HCT116 (cell line): ENCODE results near the gene HAPLN3.

Experiments
- CBX3 ChIP-seq: IDR thresholded peaks from 2 replicates; pipeline ENCODE4 v1.6.1; 2012; ENCODE audit warnings: low read depth
- CTCF ChIP-seq, 3 experiments: fragments of 200-600 bp in 1 of 3; sonication (generic) in 1 of 3; IDR thresholded peaks in 2 of 3; conservative IDR thresholded peaks in 1 of 3; 2 replicates each; pipeline ENCODE4 v1.5.1; 2012 to 2017; ENCODE audit warnings: low read depth in 2 of 3, low read length in 2 of 3, antibody characterized with exemption in 1 of 3, borderline replicate concordance in 1 of 3, control low read depth in 1 of 3, mild to moderate bottlenecking in 1 of 3, mixed read lengths in 1 of 3, mixed run types in 1 of 3, moderate library complexity in 1 of 3; ENCODE audit not compliant: insufficient read depth in 1 of 3
- EZH2 ChIP-seq: fragments of 200-600 bp; sonication (generic); IDR thresholded peaks from 2 replicates; pipeline ENCODE4 v1.6.1; 2017; ENCODE audit warnings: antibody characterized with exemption, mixed run types
- EZH2phosphoT487 ChIP-seq: fragments of 200-600 bp; IDR thresholded peaks from 2 replicates; pipeline ENCODE4 v1.6.1; 2018; ENCODE audit warnings: antibody characterized with exemption, borderline replicate concordance
- MAX ChIP-seq: IDR thresholded peaks from 2 replicates; pipeline ENCODE4 v1.6.1; 2012
- POLR2A ChIP-seq: IDR thresholded peaks from 2 replicates; pipeline ENCODE4 v1.7.0; 2011; ENCODE audit warnings: borderline replicate concordance; ENCODE audit not compliant: insufficient read depth, insufficient read length; ENCODE audit errors: extremely low read depth
- POLR2AphosphoS5 ChIP-seq: IDR thresholded peaks from 2 replicates; pipeline ENCODE4 v1.6.1; 2011; ENCODE audit warnings: mild to moderate bottlenecking, low read depth, low read length, moderate library complexity
- TCF7L2 ChIP-seq: IDR thresholded peaks from 2 replicates; pipeline ENCODE4 v1.7.0; 2011; ENCODE audit warnings: borderline replicate concordance, inconsistent platforms; ENCODE audit not compliant: insufficient read depth, insufficient read length; ENCODE audit errors: extremely low read depth
- YY1 ChIP-seq: IDR thresholded peaks from 2 replicates; pipeline ENCODE4 v1.6.1; 2011; ENCODE audit warnings: low read length, low read depth, moderate library complexity, mild to moderate bottlenecking; ENCODE audit not compliant: insufficient replicate concordance; ENCODE audit errors: extremely low read depth

GRCh38 chr15:88939486-88939806 lies 44.1 kb upstream of the HAPLN3 start:
- TF ChIP-seq CTCF (IDR thresholded peaks at IDR 0.05 in 2 of 3, conservative IDR thresholded peaks at IDR 0.05 in 1 of 3; ENCODE audit: borderline replicate concordance in 1 of 3, insufficient read depth in 1 of 3, low read depth in 2 of 3, low read length in 2 of 3) (no peak), POLR2AphosphoS5 (no peak), CBX3 (no peak), EZH2phosphoT487 (no peak), MAX (no peak), EZH2 (no peak), TCF7L2 (no peak), POLR2A (no peak), YY1 (no peak)
